Testis (tissue), 2 donors: ENCODE results near the gene IRF2.

Experiments
- CTCF ChIP-seq, 3 experiments: fragments of 450-650 bp in 2 of 3; fragments of 200-600 bp in 1 of 3; sonication (generic) in 1 of 3; IDR thresholded peaks; one replicate each; pipeline ENCODE4 v1.5.1; 2016 to 2019; ENCODE audit warnings: antibody characterized with exemption in 3 of 3, mild to moderate bottlenecking in 2 of 3, moderate library complexity in 1 of 3
- POLR2A ChIP-seq: fragments of 450-650 bp; IDR thresholded peaks from one replicate; pipeline ENCODE4 v1.6.1; 2017; ENCODE audit warnings: antibody characterized with exemption, mild to moderate bottlenecking, moderate library complexity

- TF ChIP-seq POLR2A (no peak), CTCF (IDR thresholded peaks at IDR 0.05) (no peak)
Observed at GRCh38 chr4:184409911-184410692, 64.2 kb downstream of the IRF2 start.
